SU-DHL-6 (cell line): ENCODE data around the gene AOC1.

ENCODE experiments used
- H2AFZ ChIP-seq: fragments of 200-600 bp; sonication (generic); 2 replicates; pipeline ENCODE4 v1.6.1; 2014; ENCODE audit warnings: low read depth, mild to moderate bottlenecking, moderate library complexity, mixed read lengths, antibody characterized with exemption, low read length; ENCODE audit not compliant: severe bottlenecking
- H3F3A ChIP-seq: fragments of 200-600 bp; shearing (Covaris generic); 2 replicates; pipeline ENCODE4 v1.6.0; 2016; ENCODE audit warnings: antibody characterized with exemption, mild to moderate bottlenecking; ENCODE audit not compliant: insufficient read depth
- H3K27ac ChIP-seq: fragments of 200-600 bp; sonication (generic); 2 replicates; pipeline ENCODE4 v1.5.1; 2016; ENCODE audit warnings: low read depth, mild to moderate bottlenecking, low read length, moderate library complexity, mixed read lengths
- H3K27me3 ChIP-seq: fragments of 200-600 bp; sonication (generic), shearing (Covaris generic); 2 replicates; pipeline ENCODE4 v1.6.0; 2014; ENCODE audit warnings: mild to moderate bottlenecking, low read length
- H3K36me3 ChIP-seq: fragments of 200-600 bp; sonication (generic); 2 replicates; pipeline ENCODE4 v1.6.1; 2014; ENCODE audit warnings: mild to moderate bottlenecking, low read length, mixed read lengths
- H3K4me2 ChIP-seq: fragments of 300-600, 200-600 bp; shearing (Covaris generic), sonication (generic); 2 replicates; pipeline ENCODE4 v1.6.0; 2014; ENCODE audit warnings: low read length, low read depth, mild to moderate bottlenecking; ENCODE audit not compliant: poor library complexity, severe bottlenecking
- H3K4me3 ChIP-seq: fragments of 200-600 bp; sonication (generic); 2 replicates; pipeline ENCODE4 v1.5.1; 2014; ENCODE audit warnings: antibody characterized with exemption, low read length, mild to moderate bottlenecking, mixed read lengths; ENCODE audit not compliant: insufficient read depth, poor library complexity, severe bottlenecking
- H3K79me2 ChIP-seq: fragments of 200-600 bp; sonication (generic); 2 replicates; pipeline ENCODE4 v1.6.1; 2014; ENCODE audit warnings: mild to moderate bottlenecking, low read length, moderate library complexity; ENCODE audit not compliant: insufficient read depth
- H3K9ac ChIP-seq: fragments of 200-600 bp; sonication (generic); 2 replicates; pipeline ENCODE4 v1.7.0; 2014; ENCODE audit warnings: mild to moderate bottlenecking, low read length
- H3K9me2 ChIP-seq: fragments of 200-600 bp; sonication (generic); replicated peaks from 2 replicates; pipeline ENCODE4 v1.6.1; 2014; ENCODE audit warnings: low read length; ENCODE audit not compliant: insufficient read depth
- H3K9me3 ChIP-seq: fragments of 200-600 bp; sonication (generic); 2 replicates; pipeline ENCODE4 v1.6.1; 2014; ENCODE audit warnings: low read length, mixed read lengths; ENCODE audit not compliant: insufficient read depth
- H4K20me1 ChIP-seq: fragments of 200-600 bp; sonication (generic); 2 replicates; pipeline ENCODE4 v1.6.1; 2014; ENCODE audit warnings: low read depth, mild to moderate bottlenecking, antibody characterized with exemption, low read length, moderate library complexity, mixed read lengths
- EZH2phosphoT487 ChIP-seq: fragments of 200-600 bp; sonication (generic), shearing (Covaris generic); conservative IDR thresholded peaks from 2 replicates; pipeline ENCODE4 v1.6.1; 2018; ENCODE audit warnings: mild to moderate bottlenecking, antibody characterized with exemption, low read length, moderate library complexity, mixed read lengths
- TF ChIP-seq, protein P1 (sequence below): fragments of 200-600 bp; sonication (generic); IDR thresholded peaks from one replicate; pipeline ENCODE4 v1.5.1; 2017; ENCODE audit warnings: antibody characterized with exemption, mild to moderate bottlenecking, low read length, moderate library complexity; ENCODE audit not compliant: insufficient read depth, poor library complexity, severe bottlenecking

The AOC1 gene

GRCh38 chr7:150866932-150867564 lies 14.7 kb downstream of the AOC1 start:
- Histone ChIP-seq H3F3A (no peaks in the 10 kb centered on the region), H3K79me2 (no peaks in the 10 kb centered on the region), H3K9ac (no peak overlapping the region), H4K20me1 (no peaks in the 10 kb centered on the region), H3K4me2 (no peak overlapping the region), H3K4me3 (no peak overlapping the region), H2AFZ (no peak overlapping the region), H3K9me2 (no peaks in the 10 kb centered on the region), H3K9me3 (peaks cover 6% of the 10 kb centered on the region; the same call in 1 of the 2 replicates), H3K27ac (no peak overlapping the region), H3K27me3 (no peaks in the 10 kb centered on the region), H3K36me3 (no peaks in the 10 kb centered on the region)
- no peak for TF ChIP-seq EZH2phosphoT487
- TF ChIP-seq, protein P1, sequence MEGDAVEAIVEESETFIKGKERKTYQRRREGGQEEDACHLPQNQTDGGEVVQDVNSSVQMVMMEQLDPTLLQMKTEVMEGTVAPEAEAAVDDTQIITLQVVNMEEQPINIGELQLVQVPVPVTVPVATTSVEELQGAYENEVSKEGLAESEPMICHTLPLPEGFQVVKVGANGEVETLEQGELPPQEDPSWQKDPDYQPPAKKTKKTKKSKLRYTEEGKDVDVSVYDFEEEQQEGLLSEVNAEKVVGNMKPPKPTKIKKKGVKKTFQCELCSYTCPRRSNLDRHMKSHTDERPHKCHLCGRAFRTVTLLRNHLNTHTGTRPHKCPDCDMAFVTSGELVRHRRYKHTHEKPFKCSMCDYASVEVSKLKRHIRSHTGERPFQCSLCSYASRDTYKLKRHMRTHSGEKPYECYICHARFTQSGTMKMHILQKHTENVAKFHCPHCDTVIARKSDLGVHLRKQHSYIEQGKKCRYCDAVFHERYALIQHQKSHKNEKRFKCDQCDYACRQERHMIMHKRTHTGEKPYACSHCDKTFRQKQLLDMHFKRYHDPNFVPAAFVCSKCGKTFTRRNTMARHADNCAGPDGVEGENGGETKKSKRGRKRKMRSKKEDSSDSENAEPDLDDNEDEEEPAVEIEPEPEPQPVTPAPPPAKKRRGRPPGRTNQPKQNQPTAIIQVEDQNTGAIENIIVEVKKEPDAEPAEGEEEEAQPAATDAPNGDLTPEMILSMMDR, result no peak

DNA sequence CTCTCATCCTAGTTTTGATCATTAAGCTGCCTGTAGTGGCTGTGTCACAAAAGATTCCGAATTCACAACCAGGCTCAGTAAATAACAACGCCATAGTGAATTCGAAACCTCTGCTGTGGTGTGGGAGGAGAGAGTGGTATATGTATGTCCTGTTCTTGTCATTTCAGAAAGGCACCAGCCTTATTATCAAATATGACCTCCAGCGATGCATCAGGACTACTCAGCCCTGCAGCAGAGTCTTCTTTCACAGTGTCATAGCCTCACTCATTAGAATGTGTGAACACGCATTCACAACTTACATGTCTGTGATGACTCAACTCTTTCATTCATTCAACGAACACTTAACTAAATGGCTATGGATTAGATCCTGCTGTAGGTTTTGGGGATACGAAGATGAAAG lies 15.3 kb downstream of the AOC1 start:
- Histone ChIP-seq H3K27ac (no peak overlapping the region), H4K20me1 (no peaks in the 10 kb centered on the region)
- TF ChIP-seq, protein P1, result no peak
- TF ChIP-seq EZH2phosphoT487, result no peak

GRCh38 chr7:150869467-150869866 lies 17.1 kb downstream of the AOC1 start:
- H3K9me3 ChIP-seq, result peaks cover 6% of the 10 kb centered on the region; the same call in 1 of the 2 replicates
- H4K20me1 ChIP-seq, result no peaks in the 10 kb centered on the region
- no peaks in the 10 kb centered on the region for H3F3A ChIP-seq
- H3K27me3 ChIP-seq, result no peaks in the 10 kb centered on the region
- no peak overlapping the region for H3K4me3 ChIP-seq
- no peaks in the 10 kb centered on the region for H3K79me2 ChIP-seq
- no peaks in the 10 kb centered on the region for H3K9me2 ChIP-seq
- no peaks in the 10 kb centered on the region for H3K36me3 ChIP-seq
- H3K4me2 ChIP-seq, result no peak overlapping the region
- TF ChIP-seq, protein P1, result no peak
- no peak for TF ChIP-seq EZH2phosphoT487
- no peak overlapping the region for H2AFZ ChIP-seq
- H3K9ac ChIP-seq, result no peak overlapping the region
- no peak overlapping the region for H3K27ac ChIP-seq

More for the DNA sequence above, 15.3 kb downstream of the AOC1 start:
- Histone ChIP-seq H3K9me3 (peaks cover 6% of the 10 kb centered on the region; the same call in 1 of the 2 replicates), H3K9ac (no peak overlapping the region), H3K4me3 (no peak overlapping the region), H3F3A (no peaks in the 10 kb centered on the region), H3K36me3 (no peaks in the 10 kb centered on the region), H3K4me2 (no peak overlapping the region), H3K79me2 (no peaks in the 10 kb centered on the region), H2AFZ (no peak overlapping the region), H3K9me2 (no peaks in the 10 kb centered on the region), H3K27me3 (no peaks in the 10 kb centered on the region)
